COLO668 (cell line): ENCODE results near the gene AUTS2.
"Not testable (repeated sequence)": the region's sequence is repeated elsewhere in the genome, so short reads cannot be mapped to it uniquely, and the experiment has no call there.

Source experiments
- DNase-seq: peaks from one replicate; lab custom pipeline; 2025; ENCODE audit not compliant: unreplicated experiment; lab: John Stamatoyannopoulos, UW

AUTS2 gene

GRCh38 chr7:70711452-70711851 is 1113.2 kb downstream of the AUTS2 start:
- peak; percentile 71 for DNase-seq

GRCh38 chr7:70712942-70713341 is 1114.7 kb downstream of the AUTS2 start:
- DNase-seq: peak; percentile 69

GRCh38 chr7:70714506-70715038 is 1116.3 kb downstream of the AUTS2 start:
- no peak for DNase-seq

GRCh38 chr7:70717553-70718329 is 1119.5 kb downstream of the AUTS2 start:
- no peak for DNase-seq

- DNase-seq: peak; percentile 14
These were observed 1120.8 kb downstream of the AUTS2 start for GRCh38 chr7:70719125-70719524.

- DNase-seq: no peak
These were observed 1122.1 kb downstream of the AUTS2 start for GRCh38 chr7:70720191-70720873.

GRCh38 chr7:70721500-70721899 is 1123.2 kb downstream of the AUTS2 start:
- no peak for DNase-seq

- no peak for DNase-seq
These were observed 1125.1 kb downstream of the AUTS2 start for GRCh38 chr7:70723339-70723738.

- DNase-seq: no peak
These were observed 1127.2 kb downstream of the AUTS2 start for GRCh38 chr7:70725448-70725847.

- DNase-seq: no peak
These were observed 1128.0 kb downstream of the AUTS2 start for GRCh38 chr7:70726294-70726693.

GRCh38 chr7:70726951-70727378 is 1128.7 kb downstream of the AUTS2 start:
- DNase-seq: no peak

- DNase-seq: no peak
These were observed 1129.6 kb downstream of the AUTS2 start for GRCh38 chr7:70727861-70728260.

- DNase-seq: no peak
These were observed 1130.7 kb downstream of the AUTS2 start for GRCh38 chr7:70728872-70729552.

- DNase-seq: not testable (repeated sequence)
These were observed 1131.4 kb downstream of the AUTS2 start for GRCh38 chr7:70729553-70730157.

- no peak for DNase-seq
These were observed 1132.3 kb downstream of the AUTS2 start for GRCh38 chr7:70730451-70731110.

- DNase-seq: no peak
These were observed 1134.8 kb downstream of the AUTS2 start for GRCh38 chr7:70733090-70733489.

- DNase-seq: no peak
These were observed 1136.1 kb downstream of the AUTS2 start for GRCh38 chr7:70734411-70734810.

GRCh38 chr7:70735313-70735712 is 1137.0 kb downstream of the AUTS2 start:
- no peak for DNase-seq

- no peak for DNase-seq
These were observed 1138.6 kb downstream of the AUTS2 start for GRCh38 chr7:70736715-70737460.
